C4-2B (cell line): ENCODE results near the gene RHO.
"Not testable (repeated sequence)": the region's sequence is repeated elsewhere in the genome, so short reads cannot be mapped to it uniquely, and the experiment has no call there.

ENCODE experiments used
- H3K27ac ChIP-seq: fragments of 450-650 bp; 2 replicates; pipeline ENCODE4 v1.5.1; 2017
- CTCF ChIP-seq: fragments of 450-650 bp; conservative IDR thresholded peaks from 2 replicates; pipeline ENCODE4 v1.5.1; 2017; ENCODE audit warnings: mild to moderate bottlenecking
- ZFX ChIP-seq: fragments of 450-650 bp; IDR thresholded peaks from 2 replicates; pipeline ENCODE4 v1.6.1; 2017

The RHO gene

GRCh38 chr3:129528589-129529100 is at the start of gene RHO:
Gene RHO, plus strand, starts transcription at chr3:129528639. Its CDS starts 95 bp downstream, at chr3:129528734.
- TF ChIP-seq CTCF = no peak
- no peak for TF ChIP-seq ZFX
- H3K27ac ChIP-seq = no peak within 1 kb of the TSS

GRCh38 chr3:129481225-129481765 is 47.1 kb upstream of the RHO start:
- H3K27ac ChIP-seq = not testable (repeated sequence)

GRCh38 chr3:129481766-129482332 is 46.6 kb upstream of the RHO start:
- TF ChIP-seq ZFX (no peak), CTCF (no peak)
- no peak overlapping the region for H3K27ac ChIP-seq

GRCh38 chr3:129482721-129483120 is 45.7 kb upstream of the RHO start:
- TF ChIP-seq ZFX (no peak), CTCF (no peak; the same call in 1 of the 2 replicates)

GRCh38 chr3:129483870-129484269 is 44.6 kb upstream of the RHO start:
- TF ChIP-seq CTCF (no peak), ZFX (no peak)
- H3K27ac ChIP-seq = no peak overlapping the region

More at GRCh38 chr3:129482721-129483120, 45.7 kb upstream of the RHO start:
- no peak overlapping the region for H3K27ac ChIP-seq

- H3K27ac ChIP-seq = not testable (repeated sequence)
Observed at GRCh38 chr3:129485146-129485545, 43.3 kb upstream of the RHO start.

GRCh38 chr3:129485721-129486663 is 42.4 kb upstream of the RHO start:
- TF ChIP-seq CTCF = no peak
- TF ChIP-seq ZFX = no peak
- no peak overlapping the region for H3K27ac ChIP-seq

- no peak overlapping the region for H3K27ac ChIP-seq
Observed at GRCh38 chr3:129486664-129487035, 41.8 kb upstream of the RHO start.

More at GRCh38 chr3:129486664-129487035, 41.8 kb upstream of the RHO start:
- TF ChIP-seq CTCF (no peak), ZFX (no peak)
